Smooth muscle cell (in vitro differentiated cells): ENCODE data around the gene SLFN11. TPM values are rescaled to one million over a fixed set of nuclear protein-coding genes. Genes with fewer than 3 reads are reported as not detected.

ENCODE experiments used
- DNase-seq: peaks from one replicate; lab custom pipeline; 2025; ENCODE audit not compliant: unreplicated experiment; lab: John Stamatoyannopoulos, UW
- H2AFZ ChIP-seq: fragments of 200-600 bp; sonication (generic); 2 replicates; pipeline ENCODE4 v1.6.0; 2016; ENCODE audit warnings: antibody characterized with exemption, low read depth, mild to moderate bottlenecking
- H3F3A ChIP-seq: fragments of 200-600 bp; sonication (generic); 2 replicates; pipeline ENCODE4 v1.6.0; 2017; ENCODE audit warnings: antibody characterized with exemption, low read depth
- H3K27ac ChIP-seq: fragments of 200-600 bp; sonication (generic); 2 replicates; pipeline ENCODE4 v1.5.1; 2016; ENCODE audit warnings: low read depth, mild to moderate bottlenecking
- H3K27me3 ChIP-seq: fragments of 200-600 bp; sonication (generic); 2 replicates; pipeline ENCODE4 v1.6.1; 2016; ENCODE audit warnings: low read depth, mild to moderate bottlenecking
- H3K36me3 ChIP-seq: fragments of 200-600 bp; sonication (generic); 2 replicates; pipeline ENCODE4 v1.5.1; 2016; ENCODE audit warnings: low read depth
- H3K4me1 ChIP-seq: fragments of 200-600 bp; sonication (generic); 2 replicates; pipeline ENCODE4 v1.5.1; 2016; ENCODE audit warnings: low read depth
- H3K4me2 ChIP-seq: fragments of 200-600 bp; sonication (generic); 2 replicates; pipeline ENCODE4 v1.6.0; 2016; ENCODE audit warnings: mild to moderate bottlenecking
- H3K4me3 ChIP-seq: fragments of 200-600 bp; sonication (generic); 2 replicates; pipeline ENCODE4 v1.5.1; 2016; ENCODE audit warnings: mild to moderate bottlenecking
- H3K79me2 ChIP-seq: fragments of 200-600 bp; sonication (generic); 2 replicates; pipeline ENCODE4 v1.6.0; 2016; ENCODE audit warnings: low read depth, mild to moderate bottlenecking
- H3K9ac ChIP-seq: fragments of 200-600 bp; sonication (generic); 2 replicates; pipeline ENCODE4 v1.6.0; 2016; ENCODE audit warnings: low read depth
- H3K9me3 ChIP-seq: fragments of 200-600 bp; sonication (generic); replicated peaks from 2 replicates; pipeline ENCODE4 v1.5.1; 2016; ENCODE audit warnings: low read depth
- H4K20me1 ChIP-seq: fragments of 200-600 bp; sonication (generic); 2 replicates; pipeline ENCODE4 v1.6.0; 2016; ENCODE audit warnings: low read depth
- WGBS: methylation state at CpG from one replicate; pipeline ENCODE4 v1.1.7; 2016; ENCODE audit warnings: low lambda C conversion rate; 5-methylcytosine and 5-hydroxymethylcytosine counted together
- polyA plus RNA-seq: library from polyadenylated mRNA; unstranded; fragments of >200 nt; fragmentation: Nextera tagmentation; extraction: Ambion mirVana; gene quantifications from 2 replicates; pipeline ENCODE4 v1.2.1, GENCODE V29; 2016
- total RNA-seq: library from RNA; depleted of rRNA; stranded (reverse); fragments of >200 nt; gene quantifications from 2 replicates; pipeline ENCODE4 v1.2.3, GENCODE V29; 2014
- TF ChIP-seq, protein P1 (sequence below): fragments of 200-600 bp; sonication (generic); IDR thresholded peaks from 2 replicates; pipeline ENCODE4 v1.5.1; 2017; ENCODE audit warnings: borderline replicate concordance, mild to moderate bottlenecking, antibody characterized with exemption; ENCODE audit not compliant: insufficient read depth, poor library complexity, severe bottlenecking

Gene SLFN11
- total and polyA plus RNA-seq, 2 experiments from 2014 or later, result 1.8 to 4.3 TPM

DNA sequence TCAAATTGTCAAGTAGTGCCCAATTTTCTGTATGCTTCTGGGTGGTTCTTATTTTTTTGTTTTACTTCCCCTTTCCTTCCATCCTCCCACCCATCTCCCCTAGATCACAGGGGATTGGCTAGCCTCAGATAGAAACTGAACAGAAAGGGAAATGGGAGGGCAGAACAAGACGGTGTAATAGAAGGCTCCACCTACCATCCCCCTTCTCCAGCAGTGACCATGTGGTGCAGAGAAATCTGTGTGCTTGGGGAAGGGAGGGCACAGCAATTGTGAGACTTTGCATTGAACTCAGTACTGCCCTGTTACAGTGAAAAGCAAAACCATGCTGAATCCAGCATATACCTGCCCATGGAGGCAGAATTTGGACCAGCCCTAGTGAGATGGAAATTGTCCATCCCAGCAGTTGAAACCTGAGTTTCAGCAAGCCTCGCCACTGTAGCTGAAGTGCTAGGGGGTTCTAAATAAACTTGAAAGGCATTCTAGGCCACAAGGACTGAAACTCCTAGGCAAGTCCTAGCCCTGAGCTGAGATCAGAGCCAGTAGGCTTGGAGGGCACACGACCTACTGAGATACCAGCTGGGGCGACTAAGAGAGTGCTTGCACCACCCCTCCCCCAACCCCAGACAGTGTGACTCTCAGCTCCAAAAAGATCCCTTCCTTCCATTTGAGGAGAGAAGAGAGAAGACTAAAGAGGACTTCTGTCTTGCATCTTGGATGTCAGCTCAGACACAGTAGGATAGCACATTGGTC, 5.2 kb downstream of the SLFN11 start:
- WGBS, result 77% methylated on average over 4 of the region's 4 CpGs
- H3K9ac ChIP-seq, result no peak overlapping the region
- no peak for DNase-seq
- no peaks in the 10 kb centered on the region for H3K79me2 ChIP-seq
- no peaks in the 10 kb centered on the region for H3K36me3 ChIP-seq
- H3F3A ChIP-seq, result no peaks in the 10 kb centered on the region
- no peaks in the 10 kb centered on the region for H4K20me1 ChIP-seq
- no peak overlapping the region for H3K27ac ChIP-seq
- H3K27me3 ChIP-seq, result peaks cover 74% of the 10 kb centered on the region
- TF ChIP-seq, protein P1, sequence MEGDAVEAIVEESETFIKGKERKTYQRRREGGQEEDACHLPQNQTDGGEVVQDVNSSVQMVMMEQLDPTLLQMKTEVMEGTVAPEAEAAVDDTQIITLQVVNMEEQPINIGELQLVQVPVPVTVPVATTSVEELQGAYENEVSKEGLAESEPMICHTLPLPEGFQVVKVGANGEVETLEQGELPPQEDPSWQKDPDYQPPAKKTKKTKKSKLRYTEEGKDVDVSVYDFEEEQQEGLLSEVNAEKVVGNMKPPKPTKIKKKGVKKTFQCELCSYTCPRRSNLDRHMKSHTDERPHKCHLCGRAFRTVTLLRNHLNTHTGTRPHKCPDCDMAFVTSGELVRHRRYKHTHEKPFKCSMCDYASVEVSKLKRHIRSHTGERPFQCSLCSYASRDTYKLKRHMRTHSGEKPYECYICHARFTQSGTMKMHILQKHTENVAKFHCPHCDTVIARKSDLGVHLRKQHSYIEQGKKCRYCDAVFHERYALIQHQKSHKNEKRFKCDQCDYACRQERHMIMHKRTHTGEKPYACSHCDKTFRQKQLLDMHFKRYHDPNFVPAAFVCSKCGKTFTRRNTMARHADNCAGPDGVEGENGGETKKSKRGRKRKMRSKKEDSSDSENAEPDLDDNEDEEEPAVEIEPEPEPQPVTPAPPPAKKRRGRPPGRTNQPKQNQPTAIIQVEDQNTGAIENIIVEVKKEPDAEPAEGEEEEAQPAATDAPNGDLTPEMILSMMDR, result no peak
- H3K4me3 ChIP-seq, result no peak overlapping the region
- H2AFZ ChIP-seq, result no peak overlapping the region
- H3K9me3 ChIP-seq, result peaks cover 5% of the 10 kb centered on the region
- no peak overlapping the region for H3K4me2 ChIP-seq
- no peaks in the 10 kb centered on the region for H3K4me1 ChIP-seq

DNA sequence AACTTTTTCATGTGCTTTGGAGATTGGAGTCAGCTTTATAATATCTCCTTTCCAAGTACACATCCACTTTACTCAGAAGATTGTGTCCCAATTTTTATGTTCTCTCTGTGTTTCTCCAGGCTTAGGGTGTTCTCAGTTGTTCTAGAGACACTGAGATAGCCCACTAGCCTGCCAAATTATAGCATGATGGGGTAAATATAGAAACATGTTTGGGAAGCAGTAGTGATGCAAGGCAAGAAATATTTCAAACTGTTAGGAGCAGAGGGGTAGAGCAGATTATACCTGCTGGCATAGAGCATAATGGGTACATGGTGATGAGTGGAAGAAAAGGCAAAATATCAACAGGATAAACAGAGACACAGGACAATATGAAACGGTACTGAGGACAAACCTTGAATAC, 12.4 kb downstream of the SLFN11 start:
- Histone ChIP-seq H3K9ac (no peak overlapping the region), H2AFZ (no peak overlapping the region), H3K4me3 (no peak overlapping the region), H3K79me2 (no peaks in the 10 kb centered on the region), H3K4me1 (no peaks in the 10 kb centered on the region), H3K4me2 (no peak overlapping the region), H3K27me3 (peaks cover 53% of the 10 kb centered on the region), H3K36me3 (no peaks in the 10 kb centered on the region), H4K20me1 (no peaks in the 10 kb centered on the region), H3F3A (no peaks in the 10 kb centered on the region), H3K27ac (no peak overlapping the region), H3K9me3 (no peaks in the 10 kb centered on the region)
- 67% methylated on average over 1 of the region's 1 CpG for WGBS
- TF ChIP-seq, protein P1, result no peak
- DNase-seq, result no peak

DNA sequence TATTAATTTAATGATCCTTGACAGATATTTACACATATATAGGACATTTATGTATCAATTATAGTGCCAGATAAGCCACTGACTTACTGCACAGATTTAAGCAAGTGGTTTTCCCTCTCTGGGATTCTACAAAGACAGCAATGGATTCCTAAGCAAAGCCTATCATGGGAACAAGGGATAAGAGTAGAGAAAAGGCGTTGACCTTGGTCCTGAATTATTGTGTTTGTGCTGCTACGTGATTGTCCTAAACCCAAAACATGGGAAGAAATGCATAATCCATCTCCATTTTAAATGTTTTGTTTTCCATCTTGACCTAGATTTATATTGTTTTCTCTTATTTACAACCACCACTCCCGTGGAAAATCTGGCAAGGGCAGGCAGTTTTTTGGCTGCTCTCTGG, 14.0 kb downstream of the SLFN11 start:
- H3K4me1 ChIP-seq, result no peaks in the 10 kb centered on the region
- DNase-seq, result no peak
- H2AFZ ChIP-seq, result no peak overlapping the region
- WGBS, result 67% methylated on average over 3 of the region's 3 CpGs
- H4K20me1 ChIP-seq, result no peaks in the 10 kb centered on the region
- H3F3A ChIP-seq, result no peaks in the 10 kb centered on the region
- H3K9ac ChIP-seq, result no peak overlapping the region
- no peak overlapping the region for H3K4me2 ChIP-seq
- no peaks in the 10 kb centered on the region for H3K36me3 ChIP-seq
- no peak overlapping the region for H3K27ac ChIP-seq
- no peak overlapping the region for H3K4me3 ChIP-seq
- no peaks in the 10 kb centered on the region for H3K79me2 ChIP-seq
- H3K27me3 ChIP-seq, result peaks cover 41% of the 10 kb centered on the region
- no peaks in the 10 kb centered on the region for H3K9me3 ChIP-seq
- TF ChIP-seq, protein P1, result no peak

DNA sequence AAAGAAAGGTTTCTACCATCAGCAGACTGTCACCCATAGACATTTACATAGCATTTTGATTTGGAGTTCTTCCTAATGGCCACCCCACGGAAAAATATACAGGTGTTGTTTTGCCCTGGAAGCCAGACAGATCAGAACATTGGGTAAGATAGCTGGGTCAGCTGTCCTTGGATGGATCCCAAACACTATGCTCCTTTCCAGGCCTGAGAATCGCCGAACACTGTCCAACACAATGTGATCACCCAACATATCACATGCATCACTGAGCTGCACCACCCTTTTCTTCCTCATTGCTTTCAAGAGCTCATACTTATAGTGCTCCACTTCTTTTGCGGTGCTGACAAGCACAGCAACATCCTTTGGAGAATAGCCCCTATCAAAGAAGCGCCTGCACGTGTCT, 21.1 kb downstream of the SLFN11 start:
- Histone ChIP-seq H3K9me3 (no peaks in the 10 kb centered on the region), H3K4me2 (no peak overlapping the region), H3K4me3 (no peak overlapping the region), H3K36me3 (no peaks in the 10 kb centered on the region), H2AFZ (no peak overlapping the region), H3K9ac (no peak overlapping the region), H3K79me2 (no peaks in the 10 kb centered on the region), H4K20me1 (no peaks in the 10 kb centered on the region), H3K4me1 (no peaks in the 10 kb centered on the region), H3K27ac (no peak overlapping the region), H3F3A (no peaks in the 10 kb centered on the region), H3K27me3 (peaks cover 14% of the 10 kb centered on the region)
- 81% methylated on average over 6 of the region's 6 CpGs for WGBS
- no peak for DNase-seq
- TF ChIP-seq, protein P1, result no peak
